Fibroblast of skin of scalp (primary cell): ENCODE measurements around the gene GNPTG.

Source experiments
- DNase-seq: peaks from one replicate; pipeline ENCODE4 v3.0.0-alpha.2; 2013

GNPTG gene

DNA sequence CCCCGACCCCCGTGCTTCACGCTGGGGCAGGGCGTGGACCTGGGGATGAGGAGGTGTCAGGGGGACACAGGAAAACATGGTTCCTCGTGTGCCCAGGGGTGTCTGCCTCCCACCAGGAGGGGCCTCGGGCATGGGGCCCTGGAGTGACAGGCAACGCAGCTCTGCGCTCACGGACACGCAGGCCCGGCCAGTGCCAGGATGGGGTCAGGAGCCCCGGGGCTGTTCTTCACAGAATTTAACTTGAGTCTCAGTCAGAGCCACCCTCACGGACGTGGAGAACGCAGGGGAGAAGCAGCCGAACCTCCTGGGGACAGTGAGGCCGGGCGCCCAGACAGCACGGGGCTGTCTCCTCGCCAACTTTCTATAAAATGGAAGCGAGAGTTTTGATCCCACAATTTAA, 46.0 kb downstream of the GNPTG start:
- no peak for DNase-seq

DNA sequence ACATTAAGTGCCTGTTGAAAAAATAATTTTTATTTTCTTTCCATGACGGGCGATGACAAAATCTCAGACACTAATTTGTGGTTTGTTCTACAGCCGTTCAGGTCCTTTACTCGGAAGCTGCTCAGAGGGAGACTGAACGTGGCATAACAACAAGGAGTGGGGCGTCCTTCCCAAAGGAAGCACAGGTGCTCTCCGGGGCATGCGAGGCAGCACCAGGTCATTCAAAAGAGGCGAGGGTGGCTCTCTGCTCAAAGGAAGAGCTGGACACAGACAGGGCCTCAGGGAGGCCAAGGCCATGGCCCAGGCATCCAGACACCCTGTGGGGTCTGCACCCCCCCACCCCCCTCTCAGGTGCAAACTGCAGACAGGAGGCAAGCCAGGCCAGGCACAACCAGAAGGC, 46.6 kb downstream of the GNPTG start:
- DNase-seq = no peak

DNA sequence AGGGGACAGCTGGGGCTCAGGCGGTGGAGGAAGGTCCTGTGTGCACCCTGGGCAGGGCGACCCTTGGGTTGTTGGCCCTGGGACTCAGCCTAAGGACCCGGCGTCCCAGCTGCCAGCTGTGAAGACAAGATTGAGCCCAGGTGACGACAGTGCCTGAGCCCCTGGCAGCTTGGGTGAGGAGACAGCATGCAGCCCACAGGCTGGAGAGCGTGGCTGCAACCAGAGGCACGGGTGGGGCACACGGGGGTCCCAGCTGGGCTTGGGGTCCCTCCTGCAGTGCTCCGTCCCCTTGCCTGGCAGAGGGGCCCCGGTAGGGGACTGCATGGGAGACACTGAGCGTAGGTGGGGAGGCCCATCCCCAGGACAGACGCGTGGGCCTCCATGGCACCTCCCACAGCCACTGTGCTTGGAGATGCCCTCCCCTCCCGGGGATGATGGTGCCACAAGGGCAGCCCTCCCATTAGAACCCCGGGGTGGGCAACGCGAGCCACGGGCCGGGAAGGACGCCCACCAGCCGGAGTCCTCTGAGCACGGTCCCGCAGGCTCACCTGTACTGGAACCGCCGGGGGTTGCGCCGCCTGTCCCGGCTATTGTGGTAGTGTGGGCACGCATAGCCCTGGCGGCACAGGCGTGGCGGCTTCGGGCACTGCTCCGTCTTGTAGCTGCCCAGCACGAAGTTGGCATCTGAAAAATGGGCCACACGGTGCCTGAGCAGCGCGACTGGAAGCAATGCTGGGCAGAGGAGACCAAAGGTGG, 47.3 kb downstream of the GNPTG start:
- DNase-seq = no peak

DNA sequence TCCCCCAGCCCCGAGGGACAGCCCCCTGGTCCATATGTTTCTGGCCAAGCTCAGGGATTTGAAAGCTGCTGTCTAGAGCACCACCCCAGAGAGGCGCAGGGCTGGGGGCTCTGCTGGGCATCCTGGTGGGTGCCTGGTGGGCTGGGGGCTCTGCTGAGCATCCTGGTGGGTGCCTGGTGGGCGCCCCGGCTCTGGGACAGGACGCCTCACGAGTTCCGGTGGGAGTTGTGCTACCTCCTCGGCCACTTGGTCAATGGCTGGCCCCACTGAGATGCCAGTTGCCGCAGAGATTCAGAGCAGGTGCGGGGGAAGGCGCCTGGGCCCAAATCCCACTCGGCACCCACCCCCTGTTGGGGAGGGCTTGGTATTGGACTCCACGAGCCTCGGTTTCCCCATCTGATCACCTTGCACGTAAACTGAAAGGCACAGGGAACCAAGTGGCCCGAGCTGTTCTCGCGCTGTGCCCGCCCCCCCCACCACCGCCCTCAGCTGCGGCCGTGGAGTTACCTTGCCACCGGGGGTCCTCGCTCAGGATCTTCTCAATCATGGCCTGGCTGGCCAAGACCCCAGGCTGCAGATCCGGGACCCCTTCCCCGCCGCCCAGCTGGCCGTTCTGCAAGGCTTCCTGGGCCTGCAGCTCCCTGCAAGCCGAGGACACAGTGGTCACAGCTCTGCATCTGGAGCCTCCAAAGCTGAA, 49.5 kb downstream of the GNPTG start:
- DNase-seq = no peak

DNA sequence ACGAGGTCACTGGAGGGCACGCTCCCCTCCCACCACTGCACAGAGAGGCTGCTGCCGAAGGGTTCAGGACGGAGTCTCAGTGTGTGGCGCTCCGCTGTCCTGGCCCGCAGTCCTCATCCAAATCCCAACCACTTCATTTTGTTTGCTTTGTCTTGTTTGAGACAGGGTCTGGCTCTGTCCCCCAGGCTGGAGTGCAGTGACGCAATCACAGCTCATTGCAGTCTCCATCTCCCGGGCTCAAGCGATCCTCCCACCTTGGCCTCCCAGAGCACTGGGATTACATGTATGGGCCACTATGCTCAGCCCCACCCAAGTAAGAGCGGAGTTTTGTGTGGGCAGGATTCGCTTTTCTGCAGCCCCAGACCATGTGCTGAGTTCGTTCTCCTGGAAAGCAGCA, 50.0 kb downstream of the GNPTG start:
- DNase-seq = no peak

DNA sequence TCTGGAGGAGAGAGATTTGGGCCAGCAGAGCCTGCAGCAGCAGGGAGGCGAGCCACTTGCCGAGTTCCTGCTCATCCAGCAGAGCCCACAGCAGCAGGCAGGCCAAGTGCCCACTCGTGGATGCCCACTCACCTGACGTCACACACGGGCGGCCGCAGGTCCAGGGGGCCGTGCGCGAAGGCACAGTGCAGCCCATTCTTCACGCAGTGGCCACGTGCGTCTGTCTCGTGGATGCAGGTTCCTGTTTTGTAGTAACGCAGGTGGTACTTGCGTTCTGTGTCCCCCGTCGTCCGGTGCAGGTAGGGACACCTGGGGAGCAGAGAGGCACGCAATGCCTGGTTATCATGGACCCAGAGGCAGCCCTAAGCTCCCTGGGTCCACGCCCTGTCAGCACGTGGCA, 51.3 kb downstream of the GNPTG start:
- DNase-seq = no peak

DNA sequence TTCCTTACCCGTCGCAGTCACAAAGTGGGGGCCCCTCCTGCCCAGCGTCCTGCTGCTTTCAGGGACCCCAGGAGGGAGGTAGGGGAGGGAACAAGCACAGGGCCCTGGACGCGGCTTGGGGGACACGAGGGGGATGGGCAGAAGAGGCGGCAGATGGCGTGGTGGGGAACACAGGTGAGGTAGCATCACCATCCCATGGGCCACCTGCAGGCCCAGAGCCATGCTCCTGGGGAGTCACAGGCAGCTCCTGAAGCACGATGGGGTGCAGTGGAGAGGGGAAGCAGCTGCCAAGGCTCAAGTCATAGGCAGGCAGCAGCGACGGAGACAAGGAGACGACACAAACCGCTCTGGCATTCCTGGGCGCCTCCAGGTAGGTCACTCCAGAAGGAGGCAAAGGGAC, 52.0 kb downstream of the GNPTG start:
- DNase-seq = no peak

DNA sequence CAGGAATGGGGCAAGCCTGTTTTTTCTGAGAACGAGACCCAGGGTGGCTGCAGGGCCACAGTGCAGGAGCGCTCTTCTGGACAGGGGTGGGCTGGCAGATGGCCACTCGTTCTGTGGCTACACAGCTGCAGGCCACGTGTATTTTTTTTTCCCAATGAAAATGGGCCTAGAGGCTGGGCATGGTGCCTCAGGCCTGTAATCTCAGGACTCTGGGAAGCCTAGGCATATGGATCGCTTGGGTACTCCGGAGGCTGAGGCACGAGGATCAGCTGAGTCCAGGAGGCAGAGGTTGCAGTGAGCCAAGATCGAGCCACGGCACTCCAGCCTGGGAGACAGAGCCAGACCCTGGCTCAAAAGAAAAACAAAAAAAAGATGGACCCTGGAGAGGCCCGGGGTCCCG, 56.0 kb downstream of the GNPTG start:
- DNase-seq = peak; percentile 15

DNA sequence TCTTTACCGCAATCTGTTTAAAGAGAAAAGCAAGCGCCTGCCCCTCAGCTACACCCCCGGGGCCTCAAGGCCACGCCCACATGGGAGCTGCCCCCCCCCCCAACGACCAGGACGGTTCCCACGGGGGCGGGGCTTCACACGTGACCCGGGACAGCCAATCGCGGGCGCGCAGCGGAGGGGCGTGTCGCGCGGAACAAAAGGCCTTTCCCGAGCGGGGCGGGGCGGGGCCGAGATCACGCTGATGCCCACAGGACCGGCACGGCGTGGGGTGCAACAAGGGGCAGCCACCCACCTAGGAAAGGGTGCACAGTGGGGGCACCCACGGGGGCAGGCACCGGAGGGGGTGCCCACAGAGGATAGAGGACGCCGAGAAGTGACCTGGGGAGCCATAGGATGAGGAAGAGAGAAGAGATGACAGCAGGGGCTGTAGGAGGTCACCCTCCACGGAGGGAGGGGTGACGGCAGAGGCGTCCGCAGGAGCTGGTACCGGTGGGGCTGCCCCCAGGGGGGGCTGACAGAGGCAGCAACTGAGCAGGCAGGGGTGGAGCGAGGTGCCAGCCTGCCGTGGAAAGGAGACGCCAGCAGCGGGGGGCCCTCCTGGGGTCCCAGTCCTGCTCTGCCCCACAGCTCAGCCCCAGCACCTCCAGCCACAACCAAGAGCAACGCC, 56.6 kb downstream of the GNPTG start:
- DNase-seq = peak; percentile 90

DNA sequence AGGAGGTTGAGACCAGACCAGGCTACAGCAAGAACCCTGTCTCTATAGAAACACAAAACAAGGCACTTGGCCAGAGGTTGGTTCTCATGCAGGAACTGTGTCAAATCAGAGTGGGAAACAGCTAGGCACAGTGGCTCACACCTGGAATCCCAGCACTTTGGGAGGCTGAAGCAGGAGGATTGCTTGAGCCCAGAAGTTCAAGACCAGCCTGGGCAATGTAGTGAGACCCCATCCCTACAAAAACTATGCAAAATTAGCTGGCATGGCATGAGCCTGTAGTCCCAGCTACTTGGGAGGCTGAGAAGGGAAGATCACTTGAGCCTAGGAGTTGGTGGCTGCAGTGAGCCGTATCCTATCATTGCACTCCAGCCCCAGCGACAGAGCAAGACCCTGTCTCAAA, 61.1 kb downstream of the GNPTG start:
- no peak for DNase-seq
